Measurements from ENCODE around the gene CCT2.
A peak's percentile ranks its signal among the peaks of the same experiment; 100 is the strongest.
"Not testable (repeated sequence)": the region's sequence is repeated elsewhere in the genome, so short reads cannot be mapped to it uniquely, and the experiment has no call there.

The CCT2 gene

DNA sequence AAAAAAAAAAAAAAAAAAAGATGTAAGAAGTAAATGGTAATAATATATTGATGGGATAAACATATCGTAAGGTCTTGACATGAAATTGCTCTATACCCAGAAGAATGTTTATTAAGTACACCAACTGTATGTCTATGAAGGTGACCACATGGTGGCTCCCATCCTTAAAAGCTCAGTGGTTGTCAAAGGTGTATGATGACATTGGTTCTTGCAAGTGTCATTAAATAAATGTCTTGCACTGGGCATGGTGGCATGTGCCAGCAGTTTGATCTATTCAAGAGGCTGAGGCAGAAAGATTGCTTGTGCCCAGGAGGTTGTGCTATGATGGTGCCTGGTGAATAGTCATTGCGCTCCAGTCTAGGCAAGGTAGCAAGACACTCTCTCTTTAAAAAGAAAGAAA lies 10.4 kb downstream of the CCT2 start:
- DNase-seq, result no peak

DNA sequence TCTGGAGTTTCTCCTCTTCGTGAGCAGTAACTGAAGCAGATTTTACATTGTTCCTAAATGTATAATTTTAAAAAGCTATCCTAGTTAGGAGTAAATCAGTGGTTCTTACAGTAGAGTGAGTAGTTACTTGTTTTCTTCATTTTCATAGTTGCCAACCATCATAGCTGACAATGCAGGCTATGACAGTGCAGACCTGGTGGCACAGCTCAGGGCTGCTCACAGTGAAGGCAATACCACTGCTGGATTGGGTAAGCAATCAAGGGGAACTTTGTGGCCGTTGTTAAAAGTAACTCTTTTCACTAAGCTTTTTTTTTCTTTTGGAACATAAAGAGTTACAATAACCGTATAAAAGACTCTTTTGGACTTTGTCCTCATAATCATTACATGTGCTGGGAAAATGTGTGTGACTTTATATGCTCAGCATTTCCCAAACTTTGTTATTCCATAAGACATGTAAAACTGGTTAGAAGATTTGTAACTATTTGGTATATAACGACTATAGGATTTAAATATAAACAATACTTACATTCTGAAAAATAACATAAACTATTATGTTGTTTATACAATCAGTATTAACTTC lies 13.0 kb downstream of the CCT2 start:
- DNase-seq, result no peak

DNA sequence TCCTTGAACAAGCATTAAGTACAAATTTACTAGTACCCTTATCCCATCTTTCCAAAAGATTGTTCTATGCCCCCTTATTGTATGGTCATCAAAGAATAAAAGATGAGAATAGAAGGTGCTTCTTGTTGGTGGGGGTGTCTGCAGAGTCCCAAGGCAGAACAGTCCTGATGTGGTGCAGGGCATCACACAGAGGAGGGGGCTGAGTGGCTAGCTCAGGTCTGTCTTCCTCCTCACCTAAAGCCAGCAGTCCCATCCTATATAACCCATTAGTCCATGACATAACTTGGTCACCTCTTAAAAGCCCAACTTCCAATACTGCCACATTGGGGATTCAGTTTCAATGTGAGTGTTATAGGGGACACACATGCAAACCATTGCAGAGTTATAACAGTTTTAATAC lies 15.5 kb downstream of the CCT2 start:
- DNase-seq, result no peak

DNA sequence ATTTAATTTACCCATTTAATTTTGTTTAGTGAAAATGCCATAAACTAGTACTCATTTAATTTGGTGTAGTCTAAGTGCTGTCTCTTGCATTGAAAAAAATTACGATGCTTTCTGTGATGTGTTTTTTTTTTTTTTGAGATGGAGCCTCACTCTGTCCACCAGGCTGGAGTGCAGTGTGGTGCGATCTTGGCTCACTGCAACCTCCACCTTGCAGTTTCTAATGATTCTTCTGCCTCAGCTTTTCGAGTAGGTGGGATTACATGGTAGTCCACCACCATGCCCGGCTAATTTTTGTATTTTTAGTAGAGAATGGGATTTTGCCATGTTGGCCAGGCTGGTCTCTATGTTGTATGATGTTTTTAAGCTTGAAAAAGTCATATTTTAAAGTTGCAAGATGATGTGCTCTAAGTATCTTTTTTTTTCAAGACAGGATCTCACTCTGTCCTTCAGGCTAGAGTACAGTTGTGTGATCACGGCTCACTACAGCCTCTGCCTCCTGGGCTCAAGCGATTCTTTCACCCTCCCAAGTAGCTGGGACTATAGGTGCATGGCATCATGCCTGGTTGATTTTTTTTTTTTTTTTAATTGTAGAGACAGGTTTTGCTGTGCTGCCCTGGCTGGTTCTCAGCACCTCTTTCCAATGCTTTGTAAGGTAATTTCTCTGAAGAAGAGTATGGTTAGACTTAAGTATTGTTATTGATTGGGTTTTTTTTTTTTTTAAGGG lies 16.9 kb downstream of the CCT2 start:
- no peak for DNase-seq

DNA sequence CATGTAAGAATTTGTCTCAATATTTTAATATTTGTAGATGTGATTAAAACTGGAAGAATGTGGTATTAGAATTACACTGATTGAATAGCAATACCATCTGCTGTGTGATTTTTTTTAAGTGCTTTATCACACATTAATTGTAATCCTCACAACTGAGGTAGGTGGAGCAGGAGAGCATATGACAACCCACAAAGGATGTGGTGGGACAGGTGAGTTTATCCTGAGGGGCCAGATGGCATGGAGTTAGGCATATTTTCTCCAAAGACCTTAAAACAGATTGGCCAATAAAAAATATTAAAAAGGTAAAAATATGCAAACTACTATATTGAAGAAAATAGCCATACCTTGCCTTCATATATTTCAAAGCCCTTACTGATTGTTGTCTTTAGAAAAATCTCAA lies 17.7 kb downstream of the CCT2 start:
- no peak for DNase-seq

DNA sequence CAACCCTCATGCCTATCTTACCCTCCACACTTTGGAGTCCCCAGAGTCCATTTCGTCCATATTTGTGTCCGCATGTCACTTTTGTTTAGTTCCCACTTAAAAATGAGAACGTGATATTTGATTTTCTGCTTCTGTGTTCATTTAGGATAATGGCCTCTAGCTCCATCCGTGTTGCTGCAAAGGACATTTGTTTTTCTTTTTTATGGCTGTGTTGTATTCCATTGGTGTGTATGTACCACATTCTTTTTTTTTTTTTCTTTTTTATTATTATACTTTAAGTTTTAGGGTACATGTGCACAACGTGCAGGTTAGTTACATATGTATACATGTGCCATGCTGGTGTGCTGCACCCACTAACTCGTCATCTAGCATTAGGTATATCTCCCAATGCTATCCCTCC lies 18.3 kb downstream of the CCT2 start:
- not testable (repeated sequence) for DNase-seq

DNA sequence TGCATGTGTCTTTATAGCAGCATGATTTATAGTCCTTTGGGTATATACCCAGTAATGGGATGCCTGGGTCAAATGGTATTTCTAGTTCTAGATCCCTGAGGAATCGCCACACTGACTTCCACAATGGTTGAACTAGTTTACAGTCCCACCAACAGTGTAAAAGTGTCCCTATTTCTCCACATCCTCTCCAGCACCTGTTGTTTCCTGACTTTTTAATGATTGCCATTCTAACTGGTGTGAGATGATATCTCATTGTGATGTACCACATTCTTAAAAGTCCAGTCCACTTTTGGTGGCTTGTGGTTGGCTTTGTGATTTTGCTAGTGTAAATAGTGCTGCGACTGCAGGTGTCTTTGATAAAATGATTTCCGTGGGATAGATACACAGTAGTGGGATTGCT lies 19.0 kb downstream of the CCT2 start:
- DNase-seq, result not testable (repeated sequence)

DNA sequence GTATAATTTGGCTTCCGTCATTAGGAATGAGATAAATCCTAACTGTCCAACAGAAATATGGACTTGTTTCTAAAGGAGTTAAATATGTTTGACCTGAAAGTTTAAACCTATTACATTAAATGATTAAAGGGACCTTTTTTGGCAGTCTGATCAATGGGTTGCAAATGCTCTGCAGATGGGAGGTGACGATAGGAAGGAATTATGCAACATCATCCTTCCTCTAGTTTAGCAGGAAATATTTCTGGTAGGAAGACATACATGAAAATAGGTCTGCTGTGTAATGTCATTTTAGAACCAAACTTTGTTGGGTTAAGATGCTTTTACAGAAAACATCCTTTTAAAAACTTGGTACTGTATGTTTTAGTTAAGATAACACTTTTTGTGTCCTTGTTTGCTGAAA lies 22.9 kb downstream of the CCT2 start:
- no peak for DNase-seq

DNA sequence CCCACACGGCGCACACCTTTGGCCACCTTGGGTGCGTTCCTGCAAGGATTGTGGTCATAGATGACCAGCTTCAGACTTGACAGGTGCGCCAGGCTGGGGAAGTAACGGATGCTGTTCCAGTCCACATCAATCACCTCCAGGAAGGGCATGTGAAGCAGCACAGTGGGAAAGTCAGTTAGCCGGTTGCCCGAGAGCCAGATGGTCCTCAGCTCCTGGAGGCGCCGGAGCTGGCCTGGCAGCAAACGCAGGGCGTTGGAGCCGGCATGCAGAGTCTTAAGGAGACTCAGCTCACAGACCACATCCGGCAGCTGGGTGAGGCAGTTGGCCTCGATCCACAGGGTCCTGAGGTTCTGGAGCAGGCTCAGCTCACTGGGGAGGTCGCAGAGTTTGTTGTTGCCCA lies 24.9 kb downstream of the CCT2 start:
- DNase-seq, result no peak

DNA sequence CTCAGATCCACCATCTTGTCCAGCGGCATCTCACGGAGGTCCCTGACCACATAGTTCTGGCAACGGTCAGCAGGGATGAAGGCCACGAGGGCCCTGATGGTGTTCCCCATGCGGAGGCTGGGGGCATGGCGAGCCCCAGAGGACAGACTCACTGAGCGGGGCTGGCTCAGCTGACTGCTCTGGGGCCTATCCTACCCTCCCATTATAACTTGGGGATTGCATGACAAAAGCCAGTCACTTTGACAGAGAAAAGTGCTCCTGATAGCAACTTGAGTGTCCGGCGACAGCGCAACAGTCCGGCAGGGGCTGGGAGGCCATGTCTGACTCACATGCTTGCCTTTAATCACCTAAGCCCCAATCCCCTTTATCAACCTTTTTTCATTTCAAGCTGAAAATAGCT lies 25.5 kb downstream of the CCT2 start, which contains the start of gene LRRC10:
Gene LRRC10, minus strand, starts transcription at position 179 of the 400 bp plus-strand sequence. Its CDS starts 69 bp downstream, at position 110.
- DNase-seq, result no peak

DNA sequence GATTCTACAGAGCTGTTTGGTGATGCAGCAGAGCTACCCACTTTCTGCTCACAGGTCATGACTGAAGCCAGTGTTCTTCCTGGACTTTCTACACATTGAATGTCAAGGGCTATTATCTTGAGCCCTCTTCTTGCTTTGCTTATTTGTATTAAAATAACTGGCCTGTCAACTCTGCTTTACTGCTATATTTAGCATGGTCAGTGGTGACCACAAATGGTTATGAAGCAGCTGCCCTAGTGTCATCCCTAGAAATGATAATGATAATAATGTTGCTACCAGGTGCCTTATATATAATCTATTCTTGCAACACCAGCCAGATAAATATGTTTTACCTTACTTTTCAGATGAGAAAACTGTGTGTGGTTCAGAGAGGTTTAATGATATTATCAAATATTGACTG lies 28.1 kb downstream of the CCT2 start:
- no peak for DNase-seq

DNA sequence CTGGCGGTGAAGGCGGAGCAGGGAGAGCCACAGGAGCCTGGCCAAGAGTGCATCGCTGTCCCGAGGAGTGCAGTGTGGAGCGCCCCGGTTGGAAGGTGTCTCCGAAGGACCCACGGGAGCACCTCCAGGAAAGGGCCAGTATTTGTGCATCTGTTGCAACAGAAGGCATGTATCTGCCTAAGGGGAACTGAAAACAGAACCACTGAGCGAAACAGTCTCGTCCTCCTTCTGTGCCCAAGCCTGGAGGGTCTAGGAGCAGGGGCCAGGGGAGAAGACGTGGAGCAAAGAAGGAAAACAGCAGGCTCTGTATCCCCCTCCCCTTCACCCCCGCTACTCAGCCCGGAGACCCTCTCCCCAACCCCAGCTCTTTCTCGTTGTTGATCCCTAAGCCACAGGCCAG lies 30.8 kb downstream of the CCT2 start:
- no peak for DNase-seq

DNA sequence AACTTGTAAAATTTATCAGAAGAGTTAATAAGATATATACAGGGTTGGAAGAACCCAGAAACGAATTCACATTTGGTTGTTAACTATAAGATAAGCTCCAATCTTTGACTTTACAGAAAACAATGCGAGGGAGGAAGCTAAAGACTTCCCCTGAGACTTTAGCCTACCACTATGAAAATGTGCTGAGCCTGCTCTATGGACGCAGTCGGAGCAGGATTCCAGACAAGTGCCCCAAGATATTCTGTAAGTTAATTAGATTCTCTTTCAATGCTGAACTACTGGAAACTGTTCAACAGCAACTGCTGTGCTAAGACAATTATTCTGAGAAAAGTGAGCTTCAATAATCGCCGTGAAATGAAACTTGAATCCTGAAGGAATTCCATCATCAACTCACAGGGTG lies 33.8 kb downstream of the CCT2 start:
- no peak for DNase-seq

DNA sequence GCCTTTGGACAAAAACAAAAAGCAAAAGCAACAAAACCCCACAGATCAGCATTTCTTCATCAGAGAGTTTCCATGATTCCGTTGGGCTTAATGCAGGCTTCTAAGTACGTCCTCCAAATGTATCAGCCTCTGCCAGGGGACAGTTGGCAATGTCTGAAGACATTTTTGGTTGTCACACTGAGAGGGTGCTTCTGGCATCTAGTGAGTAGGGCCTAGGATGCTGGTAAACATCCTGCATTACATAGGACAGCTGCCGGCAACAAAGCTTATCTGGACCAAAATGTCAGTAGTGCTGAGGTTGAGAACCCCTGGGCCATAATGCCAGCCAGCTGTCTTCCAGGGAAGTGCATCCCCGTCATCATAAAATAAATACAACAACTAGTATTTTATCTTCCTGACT lies 34.8 kb downstream of the CCT2 start:
- no peak for DNase-seq

DNA sequence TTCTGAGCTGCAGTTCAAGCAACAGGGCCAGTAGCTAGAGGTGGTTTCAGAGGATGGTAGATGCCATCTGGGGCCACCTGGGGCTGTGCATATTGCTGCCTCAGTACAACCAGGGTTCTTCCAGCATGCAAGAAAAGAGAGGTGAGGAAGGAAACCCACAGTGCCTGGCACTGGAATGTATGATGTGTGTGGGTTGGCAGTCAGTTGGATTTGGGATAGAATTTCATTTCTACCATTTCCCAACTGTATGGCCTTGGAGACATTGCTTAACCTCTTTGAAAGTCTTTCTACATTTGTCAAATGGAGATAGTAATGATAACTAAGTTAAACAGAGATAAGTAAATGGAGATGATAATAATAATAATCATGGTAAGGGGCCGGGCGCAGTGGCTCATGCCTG lies 35.7 kb downstream of the CCT2 start:
- no peak for DNase-seq

DNA sequence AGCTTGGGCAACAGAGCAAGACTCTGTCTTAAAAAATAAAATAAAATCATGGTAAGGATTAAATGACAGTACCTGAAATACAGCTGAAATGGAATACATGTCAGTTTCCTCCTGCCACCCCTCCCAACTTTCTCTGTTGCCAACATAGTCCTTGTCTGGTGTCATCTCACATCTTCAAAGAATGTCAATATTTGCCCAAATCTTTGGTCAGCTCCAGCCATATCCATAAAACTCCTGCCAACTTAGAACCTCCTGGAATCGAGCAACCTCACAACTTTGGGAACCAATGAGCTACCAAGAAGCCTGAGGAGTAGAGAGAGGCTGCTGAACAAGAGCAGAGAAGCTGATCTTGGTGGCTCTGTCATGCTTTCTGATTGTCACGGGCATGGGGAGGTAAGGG lies 36.3 kb downstream of the CCT2 start:
- DNase-seq, result no peak

DNA sequence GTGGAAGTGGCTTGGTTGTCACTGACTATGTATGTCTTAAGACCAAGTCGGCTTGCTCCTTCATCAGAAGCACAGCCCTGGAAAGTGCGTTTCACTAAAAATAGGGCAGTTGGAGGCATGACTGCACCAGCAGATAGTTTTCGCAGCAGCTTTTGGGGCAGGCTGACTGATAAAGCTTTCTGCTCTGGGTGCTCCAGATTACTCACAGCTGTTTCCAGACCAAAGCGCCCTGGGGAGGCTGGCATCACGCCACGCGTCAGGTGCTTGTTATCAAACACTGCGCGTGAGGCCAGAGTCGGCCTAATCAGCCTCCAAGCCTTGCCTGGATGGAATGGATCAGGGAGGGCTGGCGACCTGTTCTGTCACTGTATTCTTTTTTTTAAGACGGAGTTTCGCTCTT lies 38.7 kb downstream of the CCT2 start:
- no peak for DNase-seq

DNA sequence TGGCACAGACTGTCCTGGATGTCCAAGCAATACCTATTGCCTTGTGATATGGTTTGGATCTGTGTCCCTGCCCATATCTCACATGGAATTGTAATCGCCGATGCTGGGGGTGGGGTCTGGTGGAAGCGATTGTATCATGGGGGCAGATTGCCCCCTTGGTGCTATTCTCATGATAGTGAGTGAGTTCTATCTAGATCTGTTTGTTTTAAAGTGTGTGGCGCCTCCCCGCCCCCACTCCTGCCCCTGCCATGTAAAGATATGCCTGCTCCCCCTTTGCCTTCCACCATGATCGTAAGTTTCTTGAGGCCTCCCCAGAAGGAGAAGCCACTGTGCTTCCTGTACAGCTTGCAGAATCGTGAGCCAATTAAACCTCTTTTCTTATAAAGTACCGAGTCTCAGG lies 42.2 kb downstream of the CCT2 start:
- DNase-seq, result no peak

DNA sequence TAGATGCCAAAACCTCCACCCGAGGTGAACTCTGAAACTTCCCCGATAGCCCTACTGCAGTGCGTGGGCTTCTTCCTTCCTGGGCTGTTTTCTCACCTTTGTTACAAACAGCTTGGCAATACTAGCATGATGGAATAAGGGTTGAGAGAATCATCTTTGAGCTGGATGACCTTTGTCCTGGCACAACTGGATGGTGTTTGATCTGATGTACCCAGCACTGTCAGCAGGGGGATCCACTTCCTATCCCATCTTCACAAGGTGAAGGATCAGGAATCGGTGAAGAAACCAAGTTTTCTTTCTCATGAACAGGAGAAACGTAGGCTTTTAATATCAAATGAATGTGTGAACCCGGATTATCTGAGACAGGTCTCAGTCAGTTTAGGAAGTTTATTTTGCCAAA lies 44.9 kb downstream of the CCT2 start:
- no peak for DNase-seq

DNA sequence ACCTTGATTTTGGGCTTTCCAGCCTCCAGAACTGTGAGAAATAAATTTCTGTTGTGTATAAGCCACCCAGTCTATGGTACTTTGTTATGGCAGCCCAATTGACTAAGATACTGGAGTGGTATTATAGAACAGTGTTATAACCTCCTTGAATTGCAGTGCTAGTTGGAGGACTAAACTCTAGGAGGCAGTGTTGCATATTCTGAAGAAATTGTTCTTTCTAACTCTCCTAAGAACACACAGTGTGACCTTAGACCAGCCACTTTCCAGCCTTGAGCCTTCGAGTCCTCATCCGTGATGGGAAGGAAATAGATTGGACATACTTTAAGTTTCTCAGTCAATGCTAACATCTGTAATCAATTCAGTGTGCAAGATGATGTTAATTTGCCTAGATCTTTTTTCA lies 47.8 kb downstream of the CCT2 start:
- no peak for DNase-seq

DNA sequence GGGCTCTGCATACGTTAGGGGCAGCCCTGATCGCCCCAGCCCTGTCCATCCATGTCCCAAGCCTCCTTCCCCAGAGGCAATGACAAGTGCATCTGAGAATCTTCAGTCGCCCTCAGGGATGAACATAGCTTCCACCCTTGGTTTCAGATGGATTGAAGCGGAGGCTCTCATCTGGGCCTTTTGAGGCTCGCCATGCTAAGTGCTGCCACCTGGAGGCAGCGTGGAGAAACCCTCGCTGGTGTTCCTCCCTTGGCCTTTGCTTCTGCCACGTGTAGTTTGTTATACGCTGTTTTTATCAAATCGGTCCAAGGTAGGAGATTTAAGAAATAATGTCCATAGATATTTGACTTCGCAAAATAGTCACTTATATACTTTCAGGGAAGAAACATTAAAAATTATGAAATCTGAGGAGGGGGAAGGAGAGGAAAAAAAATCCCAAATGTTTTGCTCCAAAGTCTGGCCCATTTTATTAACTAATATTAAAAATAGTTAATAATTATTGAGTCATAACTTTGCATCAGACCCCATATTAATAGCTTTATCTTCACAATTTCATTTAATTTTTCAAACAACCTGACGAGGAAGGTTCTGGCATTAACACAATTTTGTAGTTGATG lies 54.2 kb downstream of the CCT2 start:
- peak; percentile 75 for DNase-seq

DNA sequence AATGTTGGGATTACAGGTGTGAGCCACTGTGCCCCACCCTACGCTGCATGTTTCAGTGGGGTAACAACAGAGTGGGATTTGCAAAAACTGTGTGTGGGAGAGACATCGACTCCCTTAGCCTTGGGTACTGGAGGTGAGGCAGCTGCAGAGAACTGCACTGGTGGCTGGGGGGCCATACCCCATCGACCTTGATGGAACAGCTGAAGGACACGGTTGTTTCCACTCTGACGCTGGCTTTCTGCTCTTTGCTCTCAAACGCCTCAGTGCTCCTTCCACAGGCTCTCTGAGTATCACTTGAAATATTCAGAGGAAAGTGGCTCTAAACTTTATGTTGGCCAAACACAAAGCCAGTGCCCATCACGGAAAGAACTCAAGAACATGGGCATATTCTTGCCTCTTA lies 56.3 kb downstream of the CCT2 start:
- DNase-seq, result no peak

DNA sequence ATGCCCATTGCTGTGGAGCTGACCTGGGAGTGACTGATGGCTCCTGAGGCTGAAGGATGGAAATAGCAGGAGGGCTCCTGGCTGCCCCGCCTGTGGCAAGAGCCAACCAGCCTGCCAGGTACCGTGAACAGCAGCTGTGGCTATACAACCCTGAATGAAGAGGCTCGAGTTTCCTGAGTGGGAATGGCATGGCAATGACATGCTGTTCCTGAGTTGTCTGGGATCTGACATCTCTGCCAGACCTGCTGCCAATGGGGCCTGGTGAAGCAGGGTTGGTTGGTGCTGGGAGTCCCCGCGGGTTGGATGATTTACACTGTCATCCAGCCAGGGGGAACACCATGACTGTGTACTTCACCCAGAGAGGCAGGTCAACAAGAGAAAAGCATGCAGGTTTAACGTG lies 57.3 kb downstream of the CCT2 start:
- DNase-seq, result no peak

DNA sequence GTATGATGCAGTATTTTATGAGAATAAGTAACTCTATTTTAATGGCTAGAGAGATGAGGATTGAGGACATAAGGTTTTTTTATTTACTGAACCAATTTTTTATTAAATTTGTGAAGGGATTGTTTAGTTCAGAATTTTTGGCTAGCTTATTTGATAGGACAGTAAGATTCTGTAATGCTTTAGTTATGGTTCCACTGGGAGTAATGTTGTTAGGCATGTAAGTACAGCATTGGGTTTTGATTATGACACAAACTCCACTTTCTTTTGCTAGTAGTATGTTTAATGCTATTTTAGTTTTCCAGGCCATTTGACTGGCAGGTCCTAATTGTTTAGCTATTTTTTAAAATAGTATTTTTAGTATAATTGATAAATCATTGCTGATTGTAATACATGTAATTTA lies 59.3 kb downstream of the CCT2 start:
- DNase-seq, result no peak

DNA sequence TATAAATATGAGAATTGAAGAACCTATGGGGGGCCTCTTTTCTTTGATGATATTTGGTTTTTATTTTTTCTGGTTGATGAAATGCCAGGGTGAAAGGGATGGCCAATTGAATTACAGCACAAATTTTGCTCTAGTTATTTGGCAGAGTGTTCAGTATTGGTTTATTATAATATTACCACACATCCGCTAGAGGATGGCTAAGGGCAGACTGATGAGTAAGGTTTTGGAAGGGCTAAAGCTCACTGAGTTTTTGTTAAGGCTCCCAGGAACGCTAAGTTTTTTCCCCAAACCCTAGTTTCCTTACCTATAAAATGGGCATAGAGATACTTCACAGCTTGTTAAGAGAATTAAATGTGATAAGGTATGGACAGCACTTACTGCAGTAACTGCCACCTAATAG lies 59.8 kb downstream of the CCT2 start:
- no peak for DNase-seq

All from stimulated activated CD8-positive, alpha-beta memory T cell treated with anti-CD3 and anti-CD28 coated beads, Interleukin-4, amount 100 ng/mL, for 48 hours (primary cell).